Measurements from ENCODE around the gene CLIC3. TPM values are rescaled to one million over a fixed set of nuclear protein-coding genes. Genes with fewer than 3 reads are reported as not detected.

Gene CLIC3
- total RNA-seq, 1 donor from 2014 or later, result 0.39 TPM

GRCh38 chr9:137017791-137018497 lies 21.6 kb upstream of the CLIC3 start:
- H3K9me3 Mint-ChIP-seq (ENCODE audit: unreplicated experiment), result no peaks in the 10 kb centered on the region
- no peak overlapping the region for H3K27ac ChIP-seq (ENCODE audit: low read depth, low read length)
- H3K27me3 ChIP-seq (ENCODE audit: insufficient read depth, low read length), result no peaks in the 10 kb centered on the region
- H3K36me3 ChIP-seq (ENCODE audit: insufficient read depth, low read length), result no peaks in the 10 kb centered on the region
- H3K27me3 Mint-ChIP-seq (ENCODE audit: low read depth, unreplicated experiment), result peaks cover 3% of the 10 kb centered on the region
- H2AFZ ChIP-seq (ENCODE audit: low read depth, low read length), result no peak overlapping the region
- no peaks in the 10 kb centered on the region for H3K4me1 ChIP-seq (ENCODE audit: insufficient read depth, low read length)
- no peaks in the 10 kb centered on the region for H3K79me2 ChIP-seq (ENCODE audit: insufficient read depth, low read length)
- no peak overlapping the region for H3K27ac Mint-ChIP-seq (ENCODE audit: unreplicated experiment)
- no peaks in the 10 kb centered on the region for H3K9me3 ChIP-seq (ENCODE audit: insufficient read depth, low read depth, low read length)
- TF ChIP-seq CTCF (IDR thresholded peaks at IDR 0.05; ENCODE audit: insufficient read depth, low read depth, low read length) (no peak), EZH2 (IDR thresholded peaks at IDR 0.05; ENCODE audit: insufficient read depth, low read length) (no peak)
- no peak overlapping the region for H3K4me2 ChIP-seq (ENCODE audit: low read length)
- no peaks in the 10 kb centered on the region for H4K20me1 ChIP-seq (ENCODE audit: insufficient read depth, low read length)
- H3K4me1 Mint-ChIP-seq (ENCODE audit: low read depth, unreplicated experiment), result no peaks in the 10 kb centered on the region
- H3K4me3 ChIP-seq (ENCODE audit: insufficient read depth, low read depth, low read length), result no peak overlapping the region
- FAIRE-seq, result no peak
- H3K9ac ChIP-seq (ENCODE audit: low read length), result no peak overlapping the region
- H3K4me3 Mint-ChIP-seq (ENCODE audit: unreplicated experiment), result no peak overlapping the region
- DNase-seq (ENCODE audit: low read depth), result no peak
- peaks cover 8% of the 10 kb centered on the region for H3K36me3 Mint-ChIP-seq (ENCODE audit: low read depth, unreplicated experiment)

- Mint-ChIP-seq H3K27ac (ENCODE audit: unreplicated experiment) (no peak overlapping the region), H3K36me3 (ENCODE audit: low read depth, unreplicated experiment) (peaks cover 8% of the 10 kb centered on the region), H3K27me3 (ENCODE audit: low read depth, unreplicated experiment) (peaks cover 3% of the 10 kb centered on the region), H3K4me1 (ENCODE audit: low read depth, unreplicated experiment) (no peaks in the 10 kb centered on the region), H3K9me3 (ENCODE audit: unreplicated experiment) (no peaks in the 10 kb centered on the region), H3K4me3 (ENCODE audit: unreplicated experiment) (no peak overlapping the region)
- H3K9ac ChIP-seq (ENCODE audit: low read length), result no peak overlapping the region
- FAIRE-seq (no peak), DNase-seq (ENCODE audit: low read depth) (no peak)
- no peaks in the 10 kb centered on the region for H3K79me2 ChIP-seq (ENCODE audit: insufficient read depth, low read length)
- no peaks in the 10 kb centered on the region for H3K27me3 ChIP-seq (ENCODE audit: insufficient read depth, low read length)
- no peak overlapping the region for H3K27ac ChIP-seq (ENCODE audit: low read depth, low read length)
- no peak overlapping the region for H2AFZ ChIP-seq (ENCODE audit: low read depth, low read length)
- H3K4me1 ChIP-seq (ENCODE audit: insufficient read depth, low read length), result no peaks in the 10 kb centered on the region
- no peak overlapping the region for H3K4me3 ChIP-seq (ENCODE audit: insufficient read depth, low read depth, low read length)
- no peak overlapping the region for H3K4me2 ChIP-seq (ENCODE audit: low read length)
- no peaks in the 10 kb centered on the region for H4K20me1 ChIP-seq (ENCODE audit: insufficient read depth, low read length)
- H3K9me3 ChIP-seq (ENCODE audit: insufficient read depth, low read depth, low read length), result no peaks in the 10 kb centered on the region
- H3K36me3 ChIP-seq (ENCODE audit: insufficient read depth, low read length), result no peaks in the 10 kb centered on the region
- TF ChIP-seq EZH2 (IDR thresholded peaks at IDR 0.05; ENCODE audit: insufficient read depth, low read length) (no peak), CTCF (IDR thresholded peaks at IDR 0.05; ENCODE audit: insufficient read depth, low read depth, low read length) (no peak)
Measured at GRCh38 chr9:137017071-137017470, 20.7 kb upstream of the CLIC3 start.

GRCh38 chr9:137016436-137016835 lies 20.1 kb upstream of the CLIC3 start:
- Histone ChIP-seq H3K27me3 (ENCODE audit: insufficient read depth, low read length) (no peaks in the 10 kb centered on the region), H4K20me1 (ENCODE audit: insufficient read depth, low read length) (no peaks in the 10 kb centered on the region), H3K9ac (ENCODE audit: low read length) (no peak overlapping the region), H2AFZ (ENCODE audit: low read depth, low read length) (no peak overlapping the region), H3K4me2 (ENCODE audit: low read length) (no peak overlapping the region), H3K36me3 (ENCODE audit: insufficient read depth, low read length) (no peaks in the 10 kb centered on the region), H3K4me1 (ENCODE audit: insufficient read depth, low read length) (no peaks in the 10 kb centered on the region), H3K9me3 (ENCODE audit: insufficient read depth, low read depth, low read length) (no peaks in the 10 kb centered on the region), H3K4me3 (ENCODE audit: insufficient read depth, low read depth, low read length) (no peak overlapping the region), H3K27ac (ENCODE audit: low read depth, low read length) (no peak overlapping the region), H3K79me2 (ENCODE audit: insufficient read depth, low read length) (no peaks in the 10 kb centered on the region)
- H3K9me3 Mint-ChIP-seq (ENCODE audit: unreplicated experiment), result no peaks in the 10 kb centered on the region
- no peaks in the 10 kb centered on the region for H3K4me1 Mint-ChIP-seq (ENCODE audit: low read depth, unreplicated experiment)
- H3K36me3 Mint-ChIP-seq (ENCODE audit: low read depth, unreplicated experiment), result peaks cover 8% of the 10 kb centered on the region
- no peak overlapping the region for H3K4me3 Mint-ChIP-seq (ENCODE audit: unreplicated experiment)
- DNase-seq (ENCODE audit: low read depth) (no peak), FAIRE-seq (no peak)
- peaks cover 3% of the 10 kb centered on the region for H3K27me3 Mint-ChIP-seq (ENCODE audit: low read depth, unreplicated experiment)
- no peak overlapping the region for H3K27ac Mint-ChIP-seq (ENCODE audit: unreplicated experiment)
- no peak for TF ChIP-seq EZH2 (IDR thresholded peaks at IDR 0.05; ENCODE audit: insufficient read depth, low read length)
- no peak for TF ChIP-seq CTCF (IDR thresholded peaks at IDR 0.05; ENCODE audit: insufficient read depth, low read depth, low read length)
